ENCODE measurements around the gene TCTA.
"Not testable (repeated sequence)": the region's sequence is repeated elsewhere in the genome, so short reads cannot be mapped to it uniquely, and the experiment has no call there.

The TCTA gene

GRCh38 chr3:49383387-49383786, 28.8 kb upstream of the TCTA start:
- TF ChIP-seq, protein P1, sequence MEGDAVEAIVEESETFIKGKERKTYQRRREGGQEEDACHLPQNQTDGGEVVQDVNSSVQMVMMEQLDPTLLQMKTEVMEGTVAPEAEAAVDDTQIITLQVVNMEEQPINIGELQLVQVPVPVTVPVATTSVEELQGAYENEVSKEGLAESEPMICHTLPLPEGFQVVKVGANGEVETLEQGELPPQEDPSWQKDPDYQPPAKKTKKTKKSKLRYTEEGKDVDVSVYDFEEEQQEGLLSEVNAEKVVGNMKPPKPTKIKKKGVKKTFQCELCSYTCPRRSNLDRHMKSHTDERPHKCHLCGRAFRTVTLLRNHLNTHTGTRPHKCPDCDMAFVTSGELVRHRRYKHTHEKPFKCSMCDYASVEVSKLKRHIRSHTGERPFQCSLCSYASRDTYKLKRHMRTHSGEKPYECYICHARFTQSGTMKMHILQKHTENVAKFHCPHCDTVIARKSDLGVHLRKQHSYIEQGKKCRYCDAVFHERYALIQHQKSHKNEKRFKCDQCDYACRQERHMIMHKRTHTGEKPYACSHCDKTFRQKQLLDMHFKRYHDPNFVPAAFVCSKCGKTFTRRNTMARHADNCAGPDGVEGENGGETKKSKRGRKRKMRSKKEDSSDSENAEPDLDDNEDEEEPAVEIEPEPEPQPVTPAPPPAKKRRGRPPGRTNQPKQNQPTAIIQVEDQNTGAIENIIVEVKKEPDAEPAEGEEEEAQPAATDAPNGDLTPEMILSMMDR (IDR thresholded peaks at IDR 0.05; ENCODE audit: borderline replicate concordance, control extremely low read depth, extremely low read depth, insufficient read depth, missing control alignments) = no peak
- no peak for DNase-seq (ENCODE audit: low spot score)
- in situ Hi-C loops (cut with MboI; ENCODE audit: low sequenced_read_pairs, unreplicated experiment) = no loop called here

DNA sequence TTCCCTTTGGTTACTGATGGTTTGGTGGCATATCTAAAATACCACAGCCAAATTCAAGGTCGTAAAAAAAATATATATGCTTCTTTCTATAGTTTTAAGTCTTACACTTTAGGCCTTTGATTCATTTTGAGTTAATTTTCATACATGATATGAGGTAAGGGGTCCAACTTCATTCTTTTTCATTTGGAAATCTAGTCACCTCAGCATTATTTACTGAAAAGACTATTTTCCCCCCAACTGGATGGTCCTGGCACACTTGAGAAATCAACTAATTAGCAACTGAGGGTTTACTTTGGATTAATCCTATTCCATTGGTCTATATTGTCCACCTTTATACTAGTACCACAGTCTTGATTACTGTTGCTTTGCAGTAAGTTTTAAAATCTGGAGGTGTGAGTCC, 26.6 kb upstream of the TCTA start:
- in situ Hi-C loops (cut with MboI; ENCODE audit: low sequenced_read_pairs, unreplicated experiment) = no loop called here
- DNase-seq (ENCODE audit: low spot score) = no peak
- TF ChIP-seq, protein P1 (IDR thresholded peaks at IDR 0.05; ENCODE audit: borderline replicate concordance, control extremely low read depth, extremely low read depth, insufficient read depth, missing control alignments) = no peak

DNA sequence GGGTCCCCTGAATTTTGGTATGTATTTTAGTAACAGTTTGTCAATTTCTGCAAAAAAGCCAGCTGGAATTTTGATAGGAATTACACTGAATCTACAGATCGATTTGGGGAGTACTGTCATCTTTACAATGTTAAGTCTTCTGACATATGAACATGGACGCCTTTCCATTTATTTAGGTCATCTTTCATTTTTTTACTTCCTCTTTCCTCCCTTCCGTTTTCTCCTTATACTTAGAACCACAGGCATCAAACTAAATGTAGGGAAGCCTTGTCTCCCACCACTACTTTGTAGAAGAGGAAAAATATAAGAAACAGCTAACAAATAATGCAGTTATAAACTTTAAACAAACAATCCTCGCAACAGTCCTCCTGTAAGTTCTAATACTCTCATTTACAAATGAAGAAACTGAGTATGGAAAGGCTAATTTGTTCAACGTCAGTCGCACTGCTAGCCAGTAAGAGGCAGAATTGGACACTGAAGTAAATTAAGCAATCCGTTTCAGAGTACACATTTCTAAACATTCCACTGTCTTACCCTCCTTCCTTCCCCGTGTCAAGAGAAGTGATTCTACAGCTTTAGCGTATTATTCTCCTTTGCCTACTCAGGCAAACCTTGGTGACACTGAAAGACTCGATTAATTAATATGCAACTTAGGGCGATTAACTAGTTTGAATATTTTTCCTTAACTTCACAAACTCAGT, 26.0 kb upstream of the TCTA start:
- TF ChIP-seq, protein P1 (IDR thresholded peaks at IDR 0.05; ENCODE audit: borderline replicate concordance, control extremely low read depth, extremely low read depth, insufficient read depth, missing control alignments) = no peak
- DNase-seq (ENCODE audit: low spot score) = no peak
- in situ Hi-C loops (cut with MboI; ENCODE audit: low sequenced_read_pairs, unreplicated experiment) = no loop called here

- TF ChIP-seq, protein P1 (IDR thresholded peaks at IDR 0.05; ENCODE audit: borderline replicate concordance, control extremely low read depth, extremely low read depth, insufficient read depth, missing control alignments) = no peak
- in situ Hi-C loops (cut with MboI; ENCODE audit: low sequenced_read_pairs, unreplicated experiment) = no loop called here
- DNase-seq (ENCODE audit: low spot score) = no peak
Measured at GRCh38 chr3:49387721-49388120, 24.5 kb upstream of the TCTA start.

DNA sequence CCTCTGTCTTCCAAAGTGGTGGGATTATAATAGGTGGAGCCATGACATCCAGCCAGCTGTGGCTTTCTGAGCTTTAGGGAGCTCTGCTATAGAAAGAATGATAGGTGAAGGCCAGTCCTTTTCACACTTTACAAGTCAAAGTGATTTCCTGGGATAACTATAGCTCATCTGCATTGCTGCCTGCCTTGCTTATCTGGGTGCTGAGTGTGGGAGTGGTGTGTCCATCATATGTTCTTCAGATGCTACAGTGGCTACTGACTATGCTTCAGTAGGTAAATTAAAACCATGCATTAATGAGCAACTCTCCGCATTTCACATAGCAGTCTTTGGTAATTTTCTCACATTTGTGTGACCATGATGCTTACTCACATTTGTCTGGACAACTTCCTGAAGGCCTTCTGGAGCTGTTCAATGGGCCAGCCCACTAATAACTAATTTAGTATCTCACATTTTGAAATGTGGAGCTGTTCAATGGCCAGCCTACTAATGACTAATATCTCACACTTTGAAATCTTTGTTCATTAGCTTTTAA, 23.9 kb upstream of the TCTA start:
- in situ Hi-C loops (cut with MboI; ENCODE audit: low sequenced_read_pairs, unreplicated experiment) = no loop called here
- DNase-seq (ENCODE audit: low spot score) = no peak
- TF ChIP-seq, protein P1 (IDR thresholded peaks at IDR 0.05; ENCODE audit: borderline replicate concordance, control extremely low read depth, extremely low read depth, insufficient read depth, missing control alignments) = no peak

DNA sequence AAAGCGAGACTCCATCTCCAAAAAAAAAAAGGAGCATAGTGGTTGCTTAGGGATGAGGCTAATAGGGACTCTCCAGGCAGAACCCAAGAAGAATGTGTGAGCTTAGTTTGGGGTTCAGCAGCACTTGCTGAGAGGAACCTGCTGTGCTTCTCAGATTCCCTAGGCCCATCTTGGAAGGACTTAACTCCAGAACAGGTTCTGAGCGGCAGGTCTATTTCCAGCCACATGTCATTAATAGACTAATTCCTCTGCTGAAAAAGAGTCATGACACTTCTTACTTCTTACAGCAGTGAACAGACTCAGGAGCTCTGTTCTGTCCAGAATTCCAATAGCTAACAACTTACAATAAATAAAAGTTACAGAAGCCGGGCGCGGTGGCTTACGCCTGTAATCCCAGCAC, 22.9 kb upstream of the TCTA start:
- TF ChIP-seq, protein P1 (IDR thresholded peaks at IDR 0.05; ENCODE audit: borderline replicate concordance, control extremely low read depth, extremely low read depth, insufficient read depth, missing control alignments) = no peak
- in situ Hi-C loops (cut with MboI; ENCODE audit: low sequenced_read_pairs, unreplicated experiment) = no loop called here
- DNase-seq (ENCODE audit: low spot score) = no peak

GRCh38 chr3:49391310-49391709, 20.9 kb upstream of the TCTA start:
- in situ Hi-C loops (cut with MboI; ENCODE audit: low sequenced_read_pairs, unreplicated experiment); DNase-seq (ENCODE audit: low spot score): not testable (repeated sequence)

Measured in GM13976 (cell line).